Common myeloid progenitor, CD34-positive (primary cell): ENCODE results near the gene TUT4.

Source experiments
- CTCF ChIA-PET: fragments of 350-600 bp; sonication (Branson Sonifier 250); formaldehyde crosslinking; loops from one replicate; lab custom pipeline; 2021; ENCODE audit warnings: antibody characterized with exemption; lab: Charles Lee
- POLR2A ChIA-PET: fragments of 350-600 bp; sonication (Branson Sonifier 250); formaldehyde crosslinking; loops from one replicate; lab custom pipeline; 2021; ENCODE audit warnings: antibody characterized with exemption; lab: Charles Lee
- DNase-seq, 3 donors: peaks; one replicate each; pipeline versions ENCODE4 v3.0.0 to v3.0.0-alpha.2; 2013
- H3K27ac ChIP-seq, 2 experiments: 1 replicate in 1 of 2; 2 replicates in 1 of 2; pipeline ENCODE4 v1.7.0; 2013; ENCODE audit warnings: inconsistent platforms in 2 of 2, low read length in 2 of 2, mild to moderate bottlenecking in 2 of 2, low read depth in 1 of 2, moderate library complexity in 1 of 2; ENCODE audit not compliant: severe bottlenecking in 2 of 2, insufficient read depth in 1 of 2, poor library complexity in 1 of 2
- H3K27me3 ChIP-seq, 5 experiments: replicated peaks in 2 of 5; 1 replicate in 3 of 5; 2 replicates in 2 of 5; pipeline versions ENCODE4 v1.6.1 to v1.7.0; 2013; ENCODE audit warnings: low read length in 4 of 5, mild to moderate bottlenecking in 2 of 5, moderate library complexity in 2 of 5, inconsistent platforms in 1 of 5; ENCODE audit not compliant: insufficient read depth in 5 of 5, control insufficient read depth in 4 of 5
- H3K36me3 ChIP-seq, 4 experiments: 1 replicate in 2 of 4; 2 replicates in 2 of 4; pipeline versions ENCODE4 v1.6.1 to v1.7.0; 2013; ENCODE audit warnings: low read length in 3 of 4, control low read depth in 1 of 4, mild to moderate bottlenecking in 1 of 4; ENCODE audit not compliant: control insufficient read depth in 4 of 4, insufficient read depth in 4 of 4
- H3K4me1 ChIP-seq, 4 experiments: 1 replicate in 3 of 4; 2 replicates in 1 of 4; pipeline versions ENCODE4 v1.6.1 to v1.7.1; 2013; ENCODE audit warnings: low read length in 3 of 4, mild to moderate bottlenecking in 3 of 4, control low read depth in 1 of 4, inconsistent platforms in 1 of 4, moderate library complexity in 1 of 4; ENCODE audit not compliant: control insufficient read depth in 4 of 4, insufficient read depth in 4 of 4; ENCODE audit errors: control extremely low read depth in 1 of 4
- H3K4me3 ChIP-seq, 7 experiments: 1 replicate in 4 of 7; 2 replicates in 3 of 7; pipeline versions ENCODE4 v1.5.1 to v1.7.0; 2013; ENCODE audit warnings: mild to moderate bottlenecking in 7 of 7, low read length in 6 of 7, moderate library complexity in 6 of 7, inconsistent platforms in 2 of 7, low read depth in 2 of 7, control low read depth in 1 of 7; ENCODE audit not compliant: insufficient read depth in 4 of 7, control insufficient read depth in 1 of 7; ENCODE audit errors: extremely low read depth in 1 of 7
- H3K9me3 ChIP-seq, 5 experiments: 1 replicate in 4 of 5; 2 replicates in 1 of 5; pipeline versions ENCODE4 v1.6.1 to v1.7.1; 2013; ENCODE audit warnings: low read length in 4 of 5, mild to moderate bottlenecking in 2 of 5, inconsistent platforms in 1 of 5, low read depth in 1 of 5, moderate library complexity in 1 of 5; ENCODE audit not compliant: control insufficient read depth in 4 of 5, insufficient read depth in 2 of 5; ENCODE audit errors: control extremely low read depth in 1 of 5
- WGBS: methylation state at CpG from one replicate; pipeline ENCODE4 v1.1.5; 2013; ENCODE audit not compliant: insufficient coverage; 5-methylcytosine and 5-hydroxymethylcytosine counted together

The TUT4 gene

DNA sequence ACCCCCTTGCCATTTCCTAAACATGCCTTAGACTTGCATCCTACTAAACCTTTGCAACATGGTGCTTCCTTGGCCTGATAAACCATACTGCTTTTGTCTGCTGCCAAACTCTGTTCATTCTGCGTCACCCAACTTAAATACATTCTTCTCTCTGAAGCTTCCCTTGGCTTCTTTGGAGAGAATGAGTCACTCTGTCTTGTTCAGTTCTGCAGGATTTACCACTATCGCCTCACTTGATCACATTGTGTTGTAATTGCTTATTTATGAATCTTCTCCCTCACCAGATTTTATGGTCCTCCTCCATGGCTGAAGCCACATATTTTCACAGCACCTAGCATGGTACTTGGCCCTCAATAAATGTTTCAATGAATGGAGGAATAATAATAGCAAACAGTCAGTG lies 21.7 kb upstream of the TUT4 start:
- POLR2A ChIA-PET = no interaction called here
- DNase-seq = peak in 1 of 3 donors; percentile 10
- Histone ChIP-seq H3K9me3 (no peaks in the 10 kb centered on the region), H3K27me3 (no peaks in the 10 kb centered on the region), H3K4me3 (no peak overlapping the region), H3K4me1 (peaks cover 3 to 11% (median 10%) of the 10 kb centered on the region in 4 experiments), H3K27ac (no peak overlapping the region), H3K36me3 (no peaks in the 10 kb centered on the region)
- CTCF ChIA-PET = no interaction called here
- no CpG with 5 or more reads among the region's 2 CpGs for WGBS

DNA sequence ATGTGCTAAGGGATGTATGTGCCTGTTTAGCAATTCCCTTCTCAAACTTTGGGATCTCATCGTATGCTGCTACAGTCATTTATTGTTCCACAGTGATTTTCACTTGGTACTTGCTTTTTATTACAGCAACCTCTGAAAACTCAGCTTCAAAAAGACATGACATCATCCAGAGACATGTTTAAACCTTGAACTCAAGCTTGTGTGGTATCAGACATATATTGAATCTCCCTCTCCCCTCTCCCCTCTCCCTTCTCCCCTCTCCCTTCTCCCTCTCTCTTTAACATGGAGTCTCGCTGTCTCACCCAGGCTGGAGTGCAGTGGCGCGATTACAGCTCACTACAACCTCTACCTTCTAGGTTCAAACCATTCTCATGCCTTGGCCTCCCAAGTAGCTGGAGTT lies 19.5 kb upstream of the TUT4 start:
- Histone ChIP-seq H3K27ac (no peak overlapping the region), H3K36me3 (no peaks in the 10 kb centered on the region), H3K4me1 (peaks cover 7 to 25% (median 23%) of the 10 kb centered on the region in 4 experiments), H3K9me3 (no peaks in the 10 kb centered on the region), H3K27me3 (no peaks in the 10 kb centered on the region), H3K4me3 (no peak overlapping the region)
- CTCF ChIA-PET = no interaction called here
- DNase-seq = no peak
- POLR2A ChIA-PET = no interaction called here
- 100% methylated on average over 4 of the region's 4 CpGs for WGBS

GRCh38 chr1:52571783-52572182 lies 18.9 kb upstream of the TUT4 start:
- no peaks in the 10 kb centered on the region for H3K27me3 ChIP-seq
- ChIA-PET CTCF (no interaction called here), POLR2A (no interaction called here)
- H3K9me3 ChIP-seq = no peaks in the 10 kb centered on the region
- H3K4me3 ChIP-seq = no peak overlapping the region
- H3K4me1 ChIP-seq = peaks cover 7 to 25% (median 23%) of the 10 kb centered on the region in 4 experiments
- WGBS = no CpG with 5 or more reads among the region's 1 CpG
- peak; percentile 17 to 58 (median 51) for DNase-seq
- H3K36me3 ChIP-seq = no peaks in the 10 kb centered on the region
- H3K27ac ChIP-seq = no peak overlapping the region

GRCh38 chr1:52569449-52570210 lies 16.7 kb upstream of the TUT4 start:
- no peak overlapping the region for H3K27ac ChIP-seq
- peaks cover 7 to 25% (median 23%) of the 10 kb centered on the region in 4 experiments for H3K4me1 ChIP-seq
- CTCF ChIA-PET = interaction anchor here (0.6 to 1.7 kb wide), 3 partner anchors 14 to 50 kb away, joined by 3 to 4 read pairs (median 3); partner anchors contain the start of gene TUT4
- H3K9me3 ChIP-seq = no peaks in the 10 kb centered on the region
- H3K36me3 ChIP-seq = no peaks in the 10 kb centered on the region
- POLR2A ChIA-PET = interaction anchor here (0.7 kb wide), 1 partner anchor 21 kb away, joined by 3 read pairs; no protein-coding TSS in a partner anchor
- H3K4me3 ChIP-seq = peak overlapping the region in 4 of 7 experiments; percentile 3 to 47 (median 13)
- DNase-seq = peak; percentile 25 to 73 (median 61)
- WGBS = 61% methylated on average over 3 of the region's 7 CpGs
- H3K27me3 ChIP-seq = no peaks in the 10 kb centered on the region

GRCh38 chr1:52567943-52568342 lies 15.1 kb upstream of the TUT4 start:
- ChIA-PET CTCF (interaction anchor here (1.0 to 1.7 kb wide), 4 partner anchors 9 to 52 kb away, joined by 3 to 6 read pairs (median 3); no protein-coding TSS in a partner anchor), POLR2A (interaction anchor here (0.8 kb wide), 1 partner anchor 77 kb away, joined by 6 read pairs; no protein-coding TSS in a partner anchor)
- no peak overlapping the region for H3K27ac ChIP-seq
- no peaks in the 10 kb centered on the region for H3K27me3 ChIP-seq
- peak in 1 of 3 donors; percentile 21 for DNase-seq
- 80% methylated on average over 5 of the region's 5 CpGs for WGBS
- H3K36me3 ChIP-seq = no peaks in the 10 kb centered on the region
- no peaks in the 10 kb centered on the region for H3K9me3 ChIP-seq
- H3K4me3 ChIP-seq = no peak overlapping the region
- H3K4me1 ChIP-seq = peaks cover 7 to 25% (median 23%) of the 10 kb centered on the region in 4 experiments

DNA sequence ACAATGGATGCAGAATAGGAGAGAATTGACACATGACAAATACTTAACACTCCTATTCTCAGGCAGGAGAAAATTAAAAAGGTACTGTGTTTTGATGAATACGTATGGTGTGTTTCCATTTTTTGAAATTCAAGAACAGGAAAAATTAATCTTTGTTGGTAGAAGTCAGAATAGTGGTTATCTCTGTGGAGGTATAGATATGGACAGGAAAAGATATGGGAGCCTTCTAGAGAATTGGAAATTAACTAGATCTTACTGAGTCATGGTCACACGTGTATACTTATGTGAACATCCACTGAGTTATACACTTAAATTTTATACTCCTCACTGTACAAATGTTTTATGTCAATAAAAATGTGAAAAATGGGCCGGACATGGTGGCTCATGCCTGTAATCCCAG lies 9.9 kb upstream of the TUT4 start:
- Histone ChIP-seq H3K36me3 (no peaks in the 10 kb centered on the region), H3K9me3 (no peaks in the 10 kb centered on the region), H3K27me3 (no peaks in the 10 kb centered on the region), H3K27ac (no peak overlapping the region), H3K4me3 (no peak overlapping the region), H3K4me1 (peaks cover 0 to 3% (median 0%) of the 10 kb centered on the region in 4 experiments)
- no peak for DNase-seq
- ChIA-PET CTCF (no interaction called here), POLR2A (no interaction called here)
- WGBS = 100% methylated on average over 1 of the region's 3 CpGs

GRCh38 chr1:52559875-52560274 lies 7.0 kb upstream of the TUT4 start:
- no peaks in the 10 kb centered on the region for H3K36me3 ChIP-seq
- H3K4me1 ChIP-seq = peaks cover 0 to 5% (median 3%) of the 10 kb centered on the region in 4 experiments
- no peak for DNase-seq
- no CpG with 5 or more reads among the region's 2 CpGs for WGBS
- no peak overlapping the region for H3K4me3 ChIP-seq
- ChIA-PET POLR2A (no interaction called here), CTCF (interaction anchor here (1.1 kb wide), 1 partner anchor 8 kb away, joined by 6 read pairs; no protein-coding TSS in a partner anchor)
- H3K27me3 ChIP-seq = no peaks in the 10 kb centered on the region
- no peaks in the 10 kb centered on the region for H3K9me3 ChIP-seq
- no peak overlapping the region for H3K27ac ChIP-seq
